Skin epidermis (tissue), 12 donors: ENCODE data around the gene ELOA.
A peak's percentile ranks its signal among the peaks of the same experiment; 100 is the strongest.
"Not testable (repeated sequence)": the region's sequence is repeated elsewhere in the genome, so short reads cannot be mapped to it uniquely, and the experiment has no call there.

Experiments
- H3K27ac ChIP-seq, 21 experiments: fragments of 200-600 bp; sonication (generic) in 11 of 21; one replicate each; pipeline ENCODE4 v1.5.0; 2020; ENCODE audit warnings: mild to moderate bottlenecking in 3 of 21, inconsistent platforms in 2 of 21, moderate library complexity in 2 of 21
- H3K4me3 ChIP-seq, 7 experiments: fragments of 200-600 bp; sonication (generic) in 2 of 7; one replicate each; pipeline ENCODE4 v1.5.0; 2020; ENCODE audit warnings: inconsistent platforms in 2 of 7, mild to moderate bottlenecking in 2 of 7, moderate library complexity in 1 of 7

Gene ELOA

DNA sequence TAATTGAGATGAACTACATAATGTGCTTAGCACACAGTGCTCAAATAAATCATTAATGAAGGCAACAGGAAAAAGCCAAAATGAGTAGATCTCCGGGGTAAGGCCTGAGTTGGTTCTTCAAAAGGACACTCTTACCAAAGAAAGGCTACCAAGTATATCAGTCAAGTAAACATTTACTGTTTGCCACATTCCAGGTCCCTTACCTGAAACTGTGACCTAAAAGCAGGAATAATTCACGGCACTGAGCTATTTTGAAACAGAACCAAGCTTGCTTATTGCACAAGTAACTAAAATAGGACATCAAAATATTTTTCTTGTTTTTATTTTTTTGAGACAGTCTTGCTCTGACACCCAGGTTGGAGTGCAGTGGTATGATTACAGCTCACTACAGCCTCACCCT is 32.9 kb downstream of the ELOA start:
- Histone ChIP-seq H3K27ac (no peak overlapping the region), H3K4me3 (no peak overlapping the region)

- Histone ChIP-seq H3K27ac (peak within 1 kb of the TSS; percentile 48 to 97 (median 91)), H3K4me3 (peak within 1 kb of the TSS; percentile 82 to 99 (median 93))
These were observed 34.9 kb downstream of the ELOA start, which contains the start of gene PITHD1 for GRCh38 chr1:23777979-23778814. PITHD1 (plus strand) TSS chr1:23778418; CDS start chr1:23778516, 98 bp downstream.

- H3K27ac ChIP-seq = peak overlapping the region in 5 of 21 experiments; percentile 14 to 97 (median 90)
- no peak overlapping the region for H3K4me3 ChIP-seq
These were observed 36.6 kb downstream of the ELOA start for GRCh38 chr1:23779826-23780371.

GRCh38 chr1:23783141-23783540 is 39.9 kb downstream of the ELOA start:
- H3K27ac ChIP-seq, H3K4me3 ChIP-seq: not testable (repeated sequence)

DNA sequence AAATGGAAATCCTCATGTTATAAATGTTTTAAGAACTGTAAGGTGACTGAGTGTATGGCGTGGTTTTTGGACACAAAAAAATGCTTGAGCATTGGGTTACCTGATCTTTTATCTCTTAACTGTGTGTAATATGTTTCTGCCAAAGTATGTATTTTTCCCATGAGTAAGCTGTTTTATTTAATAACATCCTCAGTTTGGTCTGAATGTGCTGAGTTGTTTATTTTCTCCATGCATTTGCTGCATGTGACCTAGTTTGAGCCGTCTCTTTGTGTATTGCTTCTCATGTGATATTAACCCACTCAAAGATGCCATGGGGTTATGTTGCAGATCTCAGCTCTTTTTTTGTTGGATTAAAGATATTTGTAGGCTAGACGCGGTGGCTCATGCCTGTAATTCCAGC is 41.6 kb downstream of the ELOA start:
- Histone ChIP-seq H3K4me3 (no peak overlapping the region), H3K27ac (peak overlapping the region in 1 of 21 experiments; percentile 12)

- Histone ChIP-seq H3K27ac (no peak overlapping the region), H3K4me3 (no peak overlapping the region)
These were observed 44.4 kb downstream of the ELOA start for GRCh38 chr1:23787701-23788100.

GRCh38 chr1:23788695-23789094 is 45.4 kb downstream of the ELOA start:
- no peak overlapping the region for H3K4me3 ChIP-seq
- no peak overlapping the region for H3K27ac ChIP-seq

- H3K4me3 ChIP-seq = peak within 1 kb of the TSS; percentile 58 to 95 (median 75)
- peak within 1 kb of the TSS in 20 of 21 experiments; percentile 71 to 93 (median 86) for H3K27ac ChIP-seq
These were observed 47.6 kb downstream of the ELOA start, which contains the start of gene LYPLA2 for GRCh38 chr1:23790696-23791515. LYPLA2 (plus strand) TSS chr1:23791145; CDS start chr1:23792683, 1,538 bp downstream.

DNA sequence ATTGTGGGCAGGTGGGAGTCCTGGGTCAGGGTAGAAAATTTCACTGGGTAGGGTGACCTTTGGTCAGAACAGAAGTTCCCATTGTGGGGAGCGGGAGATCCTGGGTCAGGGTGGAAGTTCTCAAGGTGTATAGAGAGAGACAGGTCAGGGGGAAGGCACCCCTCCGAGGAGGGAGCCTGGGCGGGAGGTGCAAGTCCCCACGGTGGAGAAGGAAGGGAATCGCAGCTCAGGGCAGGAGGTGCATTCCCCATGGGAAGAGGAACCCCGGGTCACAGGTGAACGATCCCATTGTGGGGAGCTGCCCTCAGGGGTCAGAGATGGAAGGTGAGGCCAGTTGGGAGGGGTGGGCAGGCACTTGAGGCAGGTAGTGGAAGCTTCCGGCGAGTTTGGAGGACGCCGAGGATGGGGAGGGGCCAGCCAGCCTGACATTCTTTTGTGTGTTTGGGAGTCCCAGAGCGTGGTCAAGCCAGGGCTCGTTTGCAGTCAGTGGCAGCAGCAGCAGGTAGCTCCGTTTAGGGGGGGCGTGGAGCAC is 48.3 kb downstream of the ELOA start:
- Histone ChIP-seq H3K27ac (peak overlapping the region in 20 of 21 experiments; percentile 71 to 93 (median 86)), H3K4me3 (peak overlapping the region; percentile 58 to 95 (median 75))

DNA sequence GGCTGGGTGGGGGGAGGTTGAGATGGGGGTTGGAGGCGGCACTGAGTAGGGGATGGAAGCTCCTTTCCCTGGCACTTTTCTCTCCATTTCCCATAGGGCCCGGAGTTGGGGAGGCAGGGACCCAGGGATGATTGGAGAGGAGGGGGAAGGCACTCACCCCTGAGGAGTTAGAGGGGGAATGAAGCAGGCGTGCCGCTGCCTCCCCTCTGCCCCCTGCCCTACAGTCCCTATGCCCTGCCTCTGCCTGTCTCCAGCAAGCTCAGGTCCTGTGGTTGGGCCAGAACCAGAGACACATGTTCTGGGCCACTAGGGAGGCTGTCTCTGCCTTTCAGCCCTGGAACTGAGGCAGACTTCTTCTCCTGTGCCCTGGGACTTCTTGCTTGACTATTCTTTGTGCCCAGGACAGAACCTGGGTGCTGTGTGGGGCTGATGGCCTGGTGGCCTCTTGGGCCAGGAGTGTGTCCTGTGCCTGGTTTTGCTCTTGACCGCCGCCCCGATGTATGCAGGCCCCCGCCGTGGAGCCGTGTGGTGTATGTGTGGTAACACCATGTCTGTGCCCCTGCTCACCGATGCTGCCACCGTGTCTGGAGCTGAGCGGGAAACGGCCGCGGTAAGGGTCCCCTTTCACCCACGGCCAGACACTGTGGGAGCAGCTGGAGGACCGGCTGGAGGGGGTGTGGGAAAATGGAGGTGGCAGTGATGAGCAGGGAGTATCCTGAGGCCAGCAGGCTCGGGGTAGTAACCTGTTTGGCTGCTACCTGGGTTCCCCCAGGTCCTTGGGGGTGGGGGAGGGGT is 49.1 kb downstream of the ELOA start:
- Histone ChIP-seq H3K27ac (peak overlapping the region in 17 of 21 experiments; percentile 10 to 93 (median 87)), H3K4me3 (peak overlapping the region; percentile 58 to 95 (median 75))

DNA sequence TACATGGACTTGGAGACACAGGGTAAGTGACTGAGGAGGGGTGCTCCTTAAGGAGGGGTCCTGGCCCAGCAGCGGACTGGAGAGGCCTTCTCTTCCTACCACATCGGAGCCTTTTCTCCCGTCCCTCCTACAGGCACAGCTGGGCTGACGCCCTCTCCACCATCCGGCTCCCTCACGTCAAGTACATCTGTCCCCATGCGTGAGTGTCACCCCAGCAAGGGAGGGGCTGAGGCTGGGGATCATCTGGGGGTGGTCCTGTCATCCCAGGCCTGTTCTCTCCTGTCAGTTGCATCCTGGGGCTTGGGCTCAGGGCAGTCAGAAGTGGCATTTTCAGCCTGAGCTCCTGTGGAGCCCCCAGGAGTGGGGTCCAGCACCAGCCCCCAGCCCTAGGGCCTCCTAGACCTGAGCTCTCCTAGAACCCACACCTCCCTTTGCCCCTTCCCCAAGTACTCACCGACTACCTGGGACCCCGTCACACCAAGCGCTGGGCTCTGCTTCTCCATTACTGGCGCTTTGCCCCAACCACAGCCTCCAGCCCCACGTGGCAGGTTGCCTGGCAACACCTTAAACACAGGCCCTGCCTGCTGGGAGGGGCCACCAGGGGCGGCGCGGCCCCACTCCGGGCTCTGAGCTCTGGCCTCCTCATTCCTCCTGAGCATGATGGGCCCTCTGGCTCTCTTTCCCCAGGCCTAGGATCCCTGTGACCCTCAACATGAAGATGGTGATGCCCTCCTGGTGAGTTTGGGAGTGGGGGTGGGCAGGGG is 49.9 kb downstream of the ELOA start:
- H3K27ac ChIP-seq = peak overlapping the region in 8 of 21 experiments; percentile 2 to 93 (median 44)

DNA sequence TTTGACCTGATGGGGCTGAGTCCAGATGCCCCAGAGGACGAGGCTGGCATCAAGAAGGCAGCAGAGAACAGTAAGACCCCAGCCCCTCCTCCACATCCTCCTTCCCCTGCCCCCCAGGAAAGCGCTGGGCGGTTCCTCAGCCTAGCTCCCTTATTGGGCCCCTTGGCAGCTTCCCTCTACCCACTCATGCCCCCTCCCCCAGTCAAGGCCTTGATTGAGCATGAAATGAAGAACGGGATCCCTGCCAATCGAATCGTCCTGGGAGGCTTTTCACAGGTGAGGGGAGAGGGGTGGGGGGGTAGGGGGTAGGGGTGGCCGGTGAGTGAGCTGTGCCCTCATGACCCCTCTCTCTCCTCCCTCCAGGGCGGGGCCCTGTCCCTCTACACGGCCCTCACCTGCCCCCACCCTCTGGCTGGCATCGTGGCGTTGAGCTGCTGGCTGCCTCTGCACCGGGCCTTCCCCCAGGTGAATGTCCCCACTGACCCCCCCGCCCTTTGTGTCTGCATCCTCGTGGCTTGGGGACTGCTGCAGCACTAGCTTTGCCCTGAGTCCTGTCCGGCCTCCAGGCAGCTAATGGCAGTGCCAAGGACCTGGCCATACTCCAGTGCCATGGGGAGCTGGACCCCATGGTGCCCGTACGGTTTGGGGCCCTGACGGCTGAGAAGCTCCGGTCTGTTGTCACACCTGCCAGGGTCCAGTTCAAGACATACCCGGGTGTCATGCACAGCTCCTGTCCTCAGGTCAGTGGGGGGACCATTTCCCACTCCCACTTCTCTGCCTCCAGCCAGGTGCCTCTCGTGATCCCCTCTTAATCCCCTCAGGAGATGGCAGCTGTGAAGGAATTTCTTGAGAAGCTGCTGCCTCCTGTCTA is 50.8 kb downstream of the ELOA start:
- H3K27ac ChIP-seq = peak overlapping the region in 5 of 21 experiments; percentile 2 to 93 (median 56)
- peak overlapping the region in 1 of 7 experiments; percentile 9 for H3K4me3 ChIP-seq

More for the DNA sequence above, 49.9 kb downstream of the ELOA start:
- peak overlapping the region in 1 of 7 experiments; percentile 9 for H3K4me3 ChIP-seq

DNA sequence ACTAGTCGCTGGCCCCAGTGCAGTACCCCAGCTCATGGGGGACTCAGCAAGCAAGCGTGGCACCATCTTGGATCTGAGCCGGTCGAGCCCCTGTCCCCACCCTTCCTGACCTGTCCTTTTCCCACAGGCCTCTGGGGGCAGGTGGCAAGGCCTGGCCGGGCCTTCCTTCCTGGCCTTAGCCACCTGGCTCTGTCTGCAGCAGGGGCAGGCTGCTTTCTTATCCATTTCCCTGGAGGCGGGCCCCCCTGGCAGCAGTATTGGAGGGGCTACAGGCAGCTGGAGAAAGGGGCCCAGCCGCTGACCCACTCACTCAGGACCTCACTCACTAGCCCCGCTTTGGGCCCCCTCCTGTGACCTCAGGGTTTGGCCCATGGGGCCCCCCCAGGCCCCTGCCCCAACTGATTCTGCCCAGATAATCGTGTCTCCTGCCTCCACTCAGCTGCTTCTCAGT is 51.5 kb downstream of the ELOA start:
- H3K4me3 ChIP-seq, H3K27ac ChIP-seq: not testable (repeated sequence)

GRCh38 chr1:23795676-23796465 is 52.6 kb downstream of the ELOA start:
- Histone ChIP-seq H3K27ac (peak overlapping the region in 1 of 21 experiments; percentile 38), H3K4me3 (no peak overlapping the region)

DNA sequence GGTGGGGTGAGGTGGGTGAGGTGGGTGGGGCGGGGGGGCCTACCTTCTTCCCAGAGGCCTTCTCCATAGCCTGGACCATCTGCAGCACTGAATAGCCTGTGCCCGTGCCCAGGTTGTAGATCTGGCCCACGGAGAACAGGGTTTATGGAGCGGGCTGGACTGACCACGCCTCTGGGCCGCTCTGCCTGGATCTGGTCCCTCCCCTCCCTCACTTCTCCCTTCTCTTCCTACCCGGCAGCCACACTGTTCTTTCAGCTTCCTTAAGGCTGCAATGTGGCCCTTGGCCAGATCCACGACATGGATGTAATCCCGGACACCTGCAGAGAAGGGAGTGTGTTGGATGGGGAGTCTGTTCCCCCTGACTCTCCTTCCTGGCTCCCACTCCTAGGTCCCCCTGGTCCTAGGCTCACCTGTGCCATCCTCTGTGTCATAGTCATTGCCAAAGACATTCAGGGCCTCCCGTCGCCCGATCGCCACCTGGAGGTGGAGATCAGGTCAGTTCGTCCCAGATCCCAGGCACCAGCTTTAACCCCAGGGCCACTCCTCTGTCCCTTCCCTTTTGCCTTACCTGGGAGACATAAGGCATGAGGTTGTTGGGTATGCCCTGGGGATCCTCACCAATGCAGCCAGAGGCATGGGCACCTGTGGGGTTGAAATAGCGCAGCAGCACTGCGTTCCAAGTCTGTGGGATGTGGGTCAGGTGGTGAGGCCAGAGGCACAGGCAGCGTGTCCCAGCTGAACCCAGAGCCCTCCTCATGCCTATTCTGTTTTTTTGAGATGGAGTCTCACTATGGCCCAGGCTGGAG is 53.4 kb downstream of the ELOA start:
- Histone ChIP-seq H3K4me3 (no peak overlapping the region), H3K27ac (peak overlapping the region in 1 of 21 experiments; percentile 38)
